GM13976 (cell line): ENCODE results near the gene TSPAN32.

Source experiments
- DNase-seq: peaks from one replicate; pipeline ENCODE4 v3.0.0; 2012; ENCODE audit warnings: low spot score
- CTCF ChIP-seq: IDR thresholded peaks from 2 replicates; pipeline ENCODE4 v1.5.1; 2012; ENCODE audit warnings: borderline replicate concordance, mild to moderate bottlenecking; ENCODE audit not compliant: insufficient read depth; ENCODE audit errors: extremely low read depth, missing control alignments, control extremely low read depth
- in situ Hi-C: fragments of 300-500 bp; cut with MboI; formaldehyde crosslinking; loops from one replicate; pipeline ENCODE4 v1.12.0; 2022; ENCODE audit warnings: low sequenced_read_pairs, mixed read lengths, inconsistent platforms; ENCODE audit not compliant: unreplicated experiment

Gene TSPAN32

GRCh38 chr11:2310786-2311352, 9.1 kb downstream of the TSPAN32 start:
- in situ Hi-C loops = loop anchor here (10.0 kb wide), 1 partner anchor 104 kb away; no protein-coding TSS in a partner anchor
- no peak for TF ChIP-seq CTCF
- DNase-seq = no peak

GRCh38 chr11:2311353-2312133, 9.7 kb downstream of the TSPAN32 start:
- no peak for DNase-seq
- no peak for TF ChIP-seq CTCF
- in situ Hi-C loops = loop anchor here (10.0 kb wide), 1 partner anchor 103 kb away; no protein-coding TSS in a partner anchor

GRCh38 chr11:2312232-2313042, 10.6 kb downstream of the TSPAN32 start:
- no peak for DNase-seq
- in situ Hi-C loops = loop anchor here (10.0 kb wide), 1 partner anchor 102 kb away; no protein-coding TSS in a partner anchor

GRCh38 chr11:2313051-2313951, 11.5 kb downstream of the TSPAN32 start:
- TF ChIP-seq CTCF = no peak
- no peak for DNase-seq
- in situ Hi-C loops = loop anchor here (10.0 kb wide), 1 partner anchor 102 kb away; no protein-coding TSS in a partner anchor

More at GRCh38 chr11:2312232-2313042, 10.6 kb downstream of the TSPAN32 start:
- no peak for TF ChIP-seq CTCF

- no peak for TF ChIP-seq CTCF
- no peak for DNase-seq
- in situ Hi-C loops = loop anchor here (10.0 kb wide), 1 partner anchor 101 kb away; no protein-coding TSS in a partner anchor
Observed at GRCh38 chr11:2314136-2314524, 12.3 kb downstream of the TSPAN32 start.
